ENCODE data around the gene COL4A1. TPM values are rescaled to one million over a fixed set of nuclear protein-coding genes. Genes with fewer than 3 reads are reported as not detected.

COL4A1 gene
- total RNA-seq, 1 donor from 2014 or later = 178 TPM

DNA sequence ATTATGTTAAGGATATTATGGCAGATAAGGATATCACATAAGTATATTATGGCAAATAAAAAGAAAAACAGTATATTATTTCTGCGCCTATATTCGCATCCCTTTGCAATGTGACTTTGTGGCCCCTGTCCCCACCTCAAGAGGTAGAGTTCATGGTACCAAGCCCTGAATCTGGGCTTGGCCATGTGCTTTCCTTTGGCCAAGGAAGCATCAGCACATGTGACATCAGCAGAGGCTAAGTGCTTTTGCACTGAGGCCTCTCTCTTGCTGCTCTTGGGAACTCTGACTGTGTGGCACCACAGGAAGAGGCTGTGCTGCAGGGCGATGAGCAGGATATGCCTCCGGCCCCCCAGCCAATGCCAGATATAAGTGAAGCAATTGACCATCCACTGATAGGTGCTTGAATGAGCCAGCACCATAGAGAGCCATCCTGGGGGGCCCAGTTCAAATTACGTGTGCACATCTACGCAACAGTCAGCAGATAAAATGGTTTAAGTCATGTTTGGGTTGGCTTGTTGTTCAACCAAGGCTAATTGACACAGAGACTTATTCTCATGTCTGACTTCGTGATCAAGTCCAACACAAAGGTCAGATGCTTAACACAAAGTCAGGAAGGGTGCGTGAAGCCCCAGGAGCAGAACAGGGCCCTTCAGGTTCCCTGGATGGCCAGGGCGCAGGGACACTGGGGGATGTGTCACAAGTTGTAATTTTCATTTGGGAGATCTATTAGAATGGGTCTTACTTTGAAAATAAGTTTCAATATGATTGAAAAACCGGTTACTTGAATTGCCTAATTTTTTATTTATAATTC lies 173.3 kb downstream of the COL4A1 start:
- no peak overlapping the region for H3K4me3 ChIP-seq
- TF ChIP-seq, protein P1, sequence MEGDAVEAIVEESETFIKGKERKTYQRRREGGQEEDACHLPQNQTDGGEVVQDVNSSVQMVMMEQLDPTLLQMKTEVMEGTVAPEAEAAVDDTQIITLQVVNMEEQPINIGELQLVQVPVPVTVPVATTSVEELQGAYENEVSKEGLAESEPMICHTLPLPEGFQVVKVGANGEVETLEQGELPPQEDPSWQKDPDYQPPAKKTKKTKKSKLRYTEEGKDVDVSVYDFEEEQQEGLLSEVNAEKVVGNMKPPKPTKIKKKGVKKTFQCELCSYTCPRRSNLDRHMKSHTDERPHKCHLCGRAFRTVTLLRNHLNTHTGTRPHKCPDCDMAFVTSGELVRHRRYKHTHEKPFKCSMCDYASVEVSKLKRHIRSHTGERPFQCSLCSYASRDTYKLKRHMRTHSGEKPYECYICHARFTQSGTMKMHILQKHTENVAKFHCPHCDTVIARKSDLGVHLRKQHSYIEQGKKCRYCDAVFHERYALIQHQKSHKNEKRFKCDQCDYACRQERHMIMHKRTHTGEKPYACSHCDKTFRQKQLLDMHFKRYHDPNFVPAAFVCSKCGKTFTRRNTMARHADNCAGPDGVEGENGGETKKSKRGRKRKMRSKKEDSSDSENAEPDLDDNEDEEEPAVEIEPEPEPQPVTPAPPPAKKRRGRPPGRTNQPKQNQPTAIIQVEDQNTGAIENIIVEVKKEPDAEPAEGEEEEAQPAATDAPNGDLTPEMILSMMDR (IDR thresholded peaks at IDR 0.05) = no peak
- TF ChIP-seq POLR2AphosphoS5 (IDR thresholded peaks at IDR 0.05; ENCODE audit: insufficient read depth in 1 of 2, low read depth in 1 of 2) (no peak), POLR2A (IDR thresholded peaks at IDR 0.05) (no peak)
- no peaks in the 10 kb centered on the region for H3K27me3 ChIP-seq
- no peak for DNase-seq (ENCODE audit: extremely low spot score in 2 of 2)
- intact Hi-C loops (cut with DNase I) = no loop called here
- H3K4me1 ChIP-seq = peaks cover 14% of the 10 kb centered on the region
- H3K27ac ChIP-seq = no peak overlapping the region
- no peaks in the 10 kb centered on the region for H3K36me3 ChIP-seq
- no peaks in the 10 kb centered on the region for H3K9me3 ChIP-seq

DNA sequence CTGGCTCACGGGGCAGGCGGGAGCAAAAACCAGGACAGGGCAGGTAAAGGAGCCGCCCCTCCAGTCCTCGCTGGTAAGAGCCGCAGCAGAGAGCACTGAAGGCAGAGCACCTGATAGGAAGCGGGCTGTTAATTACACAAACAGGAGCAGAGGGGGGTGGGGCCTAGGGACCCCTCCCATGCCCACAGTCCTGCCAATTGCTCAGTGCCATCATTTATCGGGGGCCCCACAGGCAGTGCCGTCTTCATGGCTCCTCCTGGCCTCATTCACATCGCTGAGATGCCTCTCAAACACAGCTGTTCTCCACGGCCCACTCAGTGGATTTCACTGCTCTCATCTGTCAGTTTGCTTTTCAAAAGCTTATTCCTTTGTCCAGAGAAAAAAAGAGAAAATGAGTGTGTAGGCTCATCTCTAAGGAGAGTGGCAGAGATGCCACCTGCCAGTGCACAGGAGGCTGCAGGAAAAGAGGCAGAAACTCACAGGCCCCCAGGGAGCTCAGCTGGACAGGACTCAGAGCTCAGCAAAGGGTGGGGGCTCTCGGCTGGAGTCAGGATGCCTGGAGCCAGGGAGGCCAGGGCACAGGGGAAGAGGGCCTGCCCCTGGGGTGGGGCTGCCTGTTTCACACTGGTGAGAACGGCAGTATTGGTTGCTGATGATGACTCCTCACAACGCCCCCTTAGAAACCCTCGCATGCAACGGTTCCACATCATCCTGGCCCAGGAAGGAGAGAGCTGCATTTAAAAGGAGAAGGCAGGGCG lies 174.6 kb downstream of the COL4A1 start:
- DNase-seq (ENCODE audit: extremely low spot score in 2 of 2) = no peak
- no peaks in the 10 kb centered on the region for H3K9me3 ChIP-seq
- intact Hi-C loops (cut with DNase I) = no loop called here
- no peak overlapping the region for H3K27ac ChIP-seq
- H3K27me3 ChIP-seq = no peaks in the 10 kb centered on the region
- TF ChIP-seq, protein P1 (IDR thresholded peaks at IDR 0.05) = no peak
- TF ChIP-seq POLR2AphosphoS5 (IDR thresholded peaks at IDR 0.05; ENCODE audit: insufficient read depth in 1 of 2, low read depth in 1 of 2) = no peak
- TF ChIP-seq POLR2A (IDR thresholded peaks at IDR 0.05) = no peak
- H3K36me3 ChIP-seq = no peaks in the 10 kb centered on the region
- H3K4me1 ChIP-seq = peaks cover 8% of the 10 kb centered on the region
- no peak overlapping the region for H3K4me3 ChIP-seq

- peaks cover 11% of the 10 kb centered on the region for H3K4me1 ChIP-seq
- no peaks in the 10 kb centered on the region for H3K9me3 ChIP-seq
- no peak overlapping the region for H3K27ac ChIP-seq
- intact Hi-C loops (cut with DNase I) = no loop called here
- no peak for TF ChIP-seq POLR2A (IDR thresholded peaks at IDR 0.05)
- TF ChIP-seq, protein P1 (IDR thresholded peaks at IDR 0.05) = no peak
- no peak for TF ChIP-seq POLR2AphosphoS5 (IDR thresholded peaks at IDR 0.05; ENCODE audit: insufficient read depth in 1 of 2, low read depth in 1 of 2)
- no peaks in the 10 kb centered on the region for H3K27me3 ChIP-seq
- no peak for DNase-seq (ENCODE audit: extremely low spot score in 2 of 2)
- no peak overlapping the region for H3K4me3 ChIP-seq
- no peaks in the 10 kb centered on the region for H3K36me3 ChIP-seq
Observed at GRCh38 chr13:110131424-110131823, 175.5 kb downstream of the COL4A1 start.

- Histone ChIP-seq H3K36me3 (no peaks in the 10 kb centered on the region), H3K4me3 (no peak overlapping the region), H3K27me3 (no peaks in the 10 kb centered on the region), H3K9me3 (no peaks in the 10 kb centered on the region), H3K27ac (no peak overlapping the region), H3K4me1 (peaks cover 18% of the 10 kb centered on the region)
- TF ChIP-seq POLR2AphosphoS5 (IDR thresholded peaks at IDR 0.05; ENCODE audit: insufficient read depth in 1 of 2, low read depth in 1 of 2) (no peak), POLR2A (IDR thresholded peaks at IDR 0.05) (no peak)
- TF ChIP-seq, protein P1 (IDR thresholded peaks at IDR 0.05) = no peak
- no peak for DNase-seq (ENCODE audit: extremely low spot score in 2 of 2)
- intact Hi-C loops (cut with DNase I) = no loop called here
Observed at GRCh38 chr13:110130431-110130830, 176.5 kb downstream of the COL4A1 start.

Data from vagina (tissue), 2 donors.